ENCODE results near the gene PSEN2. TPM values are rescaled to one million over a fixed set of nuclear protein-coding genes. Genes with fewer than 3 reads are reported as not detected.

The PSEN2 gene
- total and polyA plus RNA-seq, 9 of the 15 experiments (the other 6 are each of a cell fraction or from before 2014, with no cell fraction given) = 2.3 to 21.5 (median 13.7) TPM

- H2AFZ ChIP-seq (ENCODE audit: low read depth, low read length) = no peak overlapping the region
- no peaks in the 10 kb centered on the region for H3K9me1 ChIP-seq (ENCODE audit: control insufficient read depth, insufficient read depth, low read length)
- H3K27me3 ChIP-seq (ENCODE audit: control insufficient read depth in 2 of 2, insufficient read depth in 2 of 2, low read length in 2 of 2) = peaks cover 36 to 39% of the 10 kb centered on the region in 2 experiments
- H3K4me3 ChIP-seq = no peak overlapping the region
- in situ Hi-C loops (cut with MboI) = no loop called here
- no peak overlapping the region for H3K27ac ChIP-seq (ENCODE audit: extremely low read depth, low read depth, low read length)
- no peaks in the 10 kb centered on the region for H4K20me1 ChIP-seq (replicated peaks; ENCODE audit: control insufficient read depth, insufficient read depth, low read length)
- no peak for DNase-seq (ENCODE audit: extremely low read depth in 1 of 4, low spot score in 3 of 4)
- H3K9me3 ChIP-seq (replicated peaks; ENCODE audit: control insufficient read depth, insufficient read depth, low read depth, low read length) = no peaks in the 10 kb centered on the region
- H3K4me1 ChIP-seq (replicated peaks in 1 of 2; ENCODE audit: control insufficient read depth in 2 of 2, insufficient read depth in 2 of 2, low read length in 2 of 2) = no peaks in the 10 kb centered on the region; a peak in 1 of 5 replicates
- CTCF ChIA-PET (ENCODE audit: low intra/inter-chr PET ratio) = no interaction called here
- H3K36me3 ChIP-seq (ENCODE audit: control insufficient read depth, insufficient read depth, low read length) = no peaks in the 10 kb centered on the region
- no peak overlapping the region for H3K9ac ChIP-seq (ENCODE audit: insufficient read depth in 1 of 2, low read depth in 2 of 2, low read length in 2 of 2)
- no peak for ATAC-seq
- no TSS peak for BruUV-seq (replicated peaks)
- intact Hi-C loops (cut with micrococcal nuclease) = no loop called here
- POLR2A ChIA-PET = no interaction called here
- H3K79me2 ChIP-seq (ENCODE audit: control insufficient read depth, insufficient read depth, low read length) = no peaks in the 10 kb centered on the region
- no peak for TF ChIP-seq ZBTB49 (CRISPR knock-in tag; IDR thresholded peaks at IDR 0.05; ENCODE audit: borderline replicate concordance)
- no peak for TF ChIP-seq XRCC3 (IDR thresholded peaks at IDR 0.05)
- TF ChIP-seq, protein P1, sequence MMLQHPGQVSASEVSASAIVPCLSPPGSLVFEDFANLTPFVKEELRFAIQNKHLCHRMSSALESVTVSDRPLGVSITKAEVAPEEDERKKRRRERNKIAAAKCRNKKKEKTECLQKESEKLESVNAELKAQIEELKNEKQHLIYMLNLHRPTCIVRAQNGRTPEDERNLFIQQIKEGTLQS (IDR thresholded peaks at IDR 0.05) = peak; percentile 33; the same call in 1 of the 2 replicates
- TF ChIP-seq, protein P1 (CRISPR knock-in tag; conservative IDR thresholded peaks at IDR 0.05) = no peak
- TF ChIP-seq JUND (IDR thresholded peaks at IDR 0.05; ENCODE audit: borderline replicate concordance, low read depth, low read length) = peak; percentile 56; the same call in 1 of the 2 replicates
- 0 out of 3 replicates have a peak, but pooled peaks have one; percentile 20 for TF ChIP-seq JUND (tag; IDR thresholded peaks at IDR 0.05; ENCODE audit: borderline replicate concordance, low read depth, low read length)
- no peak for TF ChIP-seq ZNF707 (CRISPR knock-in tag; conservative IDR thresholded peaks at IDR 0.05)
- TF ChIP-seq MTA1 (IDR thresholded peaks at IDR 0.05; ENCODE audit: borderline replicate concordance) = no peak
- no peak for TF ChIP-seq ZBED1 (IDR thresholded peaks at IDR 0.05)
- TF ChIP-seq HMGXB4 (CRISPR knock-in tag; IDR thresholded peaks at IDR 0.05) = no peak
- peak; percentile 69 for TF ChIP-seq FOSL1 (tag; conservative IDR thresholded peaks at IDR 0.05)
- TF ChIP-seq ZNF384 (IDR thresholded peaks at IDR 0.05; ENCODE audit: low read depth, low read length) = peak; percentile 51; the same call in 1 of the 2 replicates
- peak; percentile 6 for FAIRE-seq
- H3K4me2 ChIP-seq (ENCODE audit: insufficient read depth, low read length) = no peak overlapping the region
These were observed 7.5 kb upstream of the PSEN2 start for GRCh38 chr1:226862890-226863289.
